HCT116 (cell line): Measurements from ENCODE around the gene VAV2. TPM values are rescaled to one million over a fixed set of nuclear protein-coding genes. Genes with fewer than 3 reads are reported as not detected.

Source experiments
- ATAC-seq: fragments of 200-7000 bp; cut with Tn5 transposase; 2 replicates; pipeline ENCODE4 v1.9.1; 2020; ENCODE audit warnings: mild to moderate bottlenecking, moderate library complexity
- BruUV-seq: library from RNA; stranded (reverse); fragments of 400-500 nt; replicated peaks from 2 replicates; lab custom pipeline; 2021; lab: Mats Ljungman, UMichigan
- CTCF ChIA-PET: fragments of 300-600 bp; sonication (Branson Sonifier 250); formaldehyde crosslinking; loops from one replicate; lab custom pipeline; 2021; ENCODE audit warnings: antibody characterized with exemption; lab: Charles Lee
- POLR2A ChIA-PET: fragments of 300-600, 350-600 bp; sonication (Branson Sonifier 250); formaldehyde crosslinking; loops from one replicate; lab custom pipeline; 2021; ENCODE audit warnings: antibody characterized with exemption; lab: Charles Lee
- RAD21 ChIA-PET, 2 experiments: fragments of 300-600 bp; sonication (Branson Sonifier 250); formaldehyde crosslinking; loops; one replicate each; lab custom pipeline; 2023; ENCODE audit warnings: low total read pairs in 2 of 2; ENCODE audit not compliant: uncharacterized antibody in 2 of 2, unreplicated experiment in 2 of 2, low non-redundant PET in 1 of 2; lab: Charles Lee
- DNase-seq: peaks from one replicate; pipeline ENCODE4 v3.0.0-alpha.2; 2010; ENCODE audit warnings: low read depth, low spot score
- H2AFZ ChIP-seq: fragments of 200-600 bp; shearing (Covaris generic), sonication (generic); 2 replicates; pipeline ENCODE4 v1.6.1; 2017; ENCODE audit warnings: low read depth, mixed run types, mixed read lengths, antibody characterized with exemption, low read length; ENCODE audit not compliant: poor library complexity, severe bottlenecking
- H3K27ac ChIP-seq: 2 replicates; pipeline ENCODE4 v1.5.1; 2012; ENCODE audit warnings: low read depth, low read length
- H3K27me3 ChIP-seq: fragments of 200-600 bp; sonication (generic); 2 replicates; pipeline ENCODE4 v1.6.1; 2016; ENCODE audit warnings: mixed run types, low read length, mixed read lengths; ENCODE audit not compliant: insufficient read depth
- H3K36me3 ChIP-seq, 2 experiments: fragments of 200-500 bp in 1 of 2; fragments of 200-600 bp in 1 of 2; sonication (Bioruptor generic) in 1 of 2; sonication (generic) in 1 of 2; 2 replicates each; pipeline versions ENCODE4 v1.5.1 to v1.6.1; 2014 to 2016; ENCODE audit warnings: low read length in 2 of 2, inconsistent platforms in 1 of 2, mixed read lengths in 1 of 2, mixed run types in 1 of 2; ENCODE audit not compliant: insufficient read depth in 2 of 2, control insufficient read depth in 1 of 2
- H3K4me1 ChIP-seq, 2 experiments: fragments of 200-600 bp in 1 of 2; sonication (generic) in 1 of 2; 2 replicates each; pipeline versions ENCODE4 v1.5.1 to v1.6.1; 2012 to 2017; ENCODE audit warnings: low read length in 2 of 2, inconsistent platforms in 1 of 2, mild to moderate bottlenecking in 1 of 2, mixed read lengths in 1 of 2, mixed run types in 1 of 2, moderate library complexity in 1 of 2; ENCODE audit not compliant: insufficient read depth in 2 of 2, control insufficient read depth in 1 of 2
- H3K4me2 ChIP-seq: fragments of 200-600 bp; sonication (generic); 2 replicates; pipeline ENCODE4 v1.6.1; 2017; ENCODE audit warnings: mixed run types, low read length, mixed read lengths
- H3K4me3 ChIP-seq, 2 experiments: fragments of 200-600 bp in 1 of 2; sonication (generic) in 1 of 2; replicated peaks in 1 of 2; 2 replicates each; pipeline ENCODE4 v1.5.1; 2011 to 2016; ENCODE audit warnings: low read length in 2 of 2, control low read depth in 1 of 2, low read depth in 1 of 2, mild to moderate bottlenecking in 1 of 2, mixed read lengths in 1 of 2, mixed run types in 1 of 2
- H3K79me2 ChIP-seq: fragments of 200-600 bp; sonication (generic); 2 replicates; pipeline ENCODE4 v1.6.1; 2017; ENCODE audit warnings: mild to moderate bottlenecking, mixed run types, low read length, moderate library complexity, mixed read lengths; ENCODE audit not compliant: insufficient read depth
- H3K9ac ChIP-seq: fragments of 200-600 bp; sonication (generic); 2 replicates; pipeline ENCODE4 v1.6.1; 2016; ENCODE audit warnings: low read length, mixed read lengths
- H3K9me2 ChIP-seq: fragments of 200-600 bp; sonication (generic), shearing (Covaris generic); 2 replicates; pipeline ENCODE4 v1.6.1; 2017; ENCODE audit warnings: mixed run types, mild to moderate bottlenecking, moderate library complexity; ENCODE audit not compliant: insufficient read depth
- H3K9me3 ChIP-seq, 2 experiments: fragments of 200-500 bp in 1 of 2; fragments of 200-600 bp in 1 of 2; sonication (Bioruptor generic) in 1 of 2; sonication (generic) in 1 of 2; 2 replicates each; pipeline ENCODE4 v1.6.1; 2014 to 2017; ENCODE audit warnings: low read length in 2 of 2, mixed read lengths in 2 of 2, inconsistent platforms in 1 of 2, low read depth in 1 of 2, mild to moderate bottlenecking in 1 of 2, mixed run types in 1 of 2, moderate library complexity in 1 of 2; ENCODE audit not compliant: control insufficient read depth in 1 of 2, insufficient read depth in 1 of 2
- H4K20me1 ChIP-seq: fragments of 200-600 bp; sonication (generic), shearing (Covaris generic); 2 replicates; pipeline ENCODE4 v1.6.1; 2017; ENCODE audit warnings: mixed run types, mild to moderate bottlenecking, moderate library complexity; ENCODE audit not compliant: insufficient read depth
- EGR1 ChIP-seq: IDR thresholded peaks from 2 replicates; pipeline ENCODE4 v1.6.1; 2012; ENCODE audit warnings: low read depth
- SRF ChIP-seq: IDR thresholded peaks from 2 replicates; pipeline ENCODE4 v1.6.1; 2012; ENCODE audit warnings: low read depth
- ZNF274 ChIP-seq: fragments of 200-500 bp; sonication (Bioruptor generic); IDR thresholded peaks from 2 replicates; pipeline ENCODE4 v1.6.1; 2014; ENCODE audit warnings: mild to moderate bottlenecking, low read depth, low read length, inconsistent platforms
- intact Hi-C: fragments of 100-400 bp; cut with micrococcal nuclease; formaldehyde crosslinking; loops from 2 replicates; pipeline ENCODE4 v1.10.0; 2022
- total RNA-seq: library from RNA; stranded (reverse); gene quantifications from one replicate; pipeline ENCODE4 v1.2.1, GENCODE V29; 2021; ENCODE audit not compliant: unreplicated experiment

Gene VAV2
- total RNA-seq, 1 experiment from 2014 or later: 33.2 TPM

DNA sequence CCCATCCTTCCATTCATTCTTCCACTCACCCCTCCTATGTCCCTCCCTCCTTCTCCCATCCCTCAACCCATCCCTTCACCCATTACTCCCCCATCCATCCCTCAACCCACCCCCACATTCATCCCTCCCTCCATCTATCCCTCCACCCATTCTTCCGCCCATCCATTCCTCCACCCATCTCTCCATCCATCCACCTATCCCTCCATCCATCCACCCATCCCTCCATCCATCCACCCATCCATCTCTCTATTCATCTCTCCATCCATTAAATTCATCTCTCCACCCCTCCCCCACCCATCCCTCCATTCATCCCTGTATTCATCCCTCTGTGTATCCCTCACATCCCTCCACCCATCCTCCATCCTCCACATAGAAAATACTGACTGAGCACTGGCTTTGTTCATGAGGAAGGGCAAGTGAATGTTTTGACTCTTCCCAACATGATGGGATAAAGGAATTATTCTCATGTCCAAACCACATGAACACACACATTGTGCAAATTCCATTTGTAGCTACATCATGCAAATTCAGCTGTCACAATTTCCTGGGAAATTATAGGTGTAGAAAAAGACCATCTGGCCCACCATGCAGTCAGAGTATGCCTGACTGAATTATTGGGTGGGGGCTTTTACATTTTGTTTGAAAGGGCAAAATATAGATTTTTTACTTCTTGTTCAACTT is 6.9 kb upstream of the VAV2 start:
- Histone ChIP-seq H3K4me1 (peaks cover 9 to 12% of the 10 kb centered on the region in 2 experiments), H3K36me3 (no peaks in the 10 kb centered on the region), H3K27me3 (0 out of 2 replicates have a peak, but pooled peaks cover 3% of the 10 kb centered on the region), H3K4me2 (no peak overlapping the region), H2AFZ (no peak overlapping the region), H3K9me3 (no peaks in the 10 kb centered on the region), H3K4me3 (no peak overlapping the region), H3K79me2 (no peaks in the 10 kb centered on the region), H4K20me1 (no peaks in the 10 kb centered on the region), H3K9me2 (no peaks in the 10 kb centered on the region), H3K9ac (no peak overlapping the region), H3K27ac (no peak overlapping the region)
- intact Hi-C loops: loop anchor here (10.0 kb wide), 1 partner anchor 644 kb away; the partner anchor contains the start of genes SURF1 and SURF2
- ATAC-seq (no peak), DNase-seq (no peak)
- POLR2A ChIA-PET: no interaction called here
- TF ChIP-seq EGR1: no peak
- BruUV-seq: no TSS peak
- CTCF ChIA-PET: no interaction called here
- RAD21 ChIA-PET: no interaction called here

- Histone ChIP-seq H3K4me1 (peaks cover 16 to 24% of the 10 kb centered on the region in 2 experiments), H3K9ac (no peak overlapping the region), H3K9me2 (no peaks in the 10 kb centered on the region), H2AFZ (no peak overlapping the region), H3K27me3 (0 out of 2 replicates have a peak, but pooled peaks cover 3% of the 10 kb centered on the region), H3K79me2 (no peaks in the 10 kb centered on the region), H3K4me3 (no peak overlapping the region), H3K36me3 (no peaks in the 10 kb centered on the region), H3K4me2 (no peak overlapping the region), H3K27ac (no peak overlapping the region), H3K9me3 (no peaks in the 10 kb centered on the region), H4K20me1 (no peaks in the 10 kb centered on the region)
- intact Hi-C loops: loop anchor here (10.0 kb wide), 1 partner anchor 643 kb away; the partner anchor contains the start of genes SURF1 and SURF2
- no peak for ATAC-seq
- no peak for DNase-seq
- CTCF ChIA-PET: interaction anchor here (1.4 kb wide), 1 partner anchor 10 kb away, joined by 3 read pairs; no protein-coding TSS in a partner anchor
- POLR2A ChIA-PET: no interaction called here
- RAD21 ChIA-PET: no interaction called here
- TF ChIP-seq SRF (no peak), ZNF274 (no peak)
- no TSS peak for BruUV-seq
These were observed 5.5 kb upstream of the VAV2 start for GRCh38 chr9:133997584-133997983.
